ENCODE data around the gene SYNDIG1L.

Gene SYNDIG1L

DNA sequence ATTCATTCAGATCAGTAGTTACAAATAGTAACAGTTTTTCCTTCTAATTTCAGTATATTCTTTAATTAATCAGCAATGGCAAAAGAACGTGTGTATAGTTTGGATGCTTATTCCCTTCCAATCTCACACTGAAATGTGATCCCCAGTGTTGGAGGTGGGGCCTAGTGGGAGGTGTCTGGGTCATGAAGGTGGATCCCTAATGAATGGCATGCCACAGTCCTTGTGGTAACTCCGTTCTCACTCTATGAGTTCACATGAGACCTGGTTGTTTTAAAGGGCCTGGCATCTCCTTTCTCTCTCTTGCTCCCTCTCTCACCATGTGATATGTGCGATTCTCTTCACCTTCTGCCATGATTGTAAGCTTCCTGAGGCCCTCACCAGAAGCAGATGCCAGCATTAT is 18.9 kb upstream of the SYNDIG1L start:
- no peak overlapping the region for H3K4me3 ChIP-seq (ENCODE audit: low read length)
- no peak for DNase-seq (ENCODE audit: low read depth)
- TF ChIP-seq CTCF (conservative IDR thresholded peaks at IDR 0.05; ENCODE audit: low read length): no peak

DNA sequence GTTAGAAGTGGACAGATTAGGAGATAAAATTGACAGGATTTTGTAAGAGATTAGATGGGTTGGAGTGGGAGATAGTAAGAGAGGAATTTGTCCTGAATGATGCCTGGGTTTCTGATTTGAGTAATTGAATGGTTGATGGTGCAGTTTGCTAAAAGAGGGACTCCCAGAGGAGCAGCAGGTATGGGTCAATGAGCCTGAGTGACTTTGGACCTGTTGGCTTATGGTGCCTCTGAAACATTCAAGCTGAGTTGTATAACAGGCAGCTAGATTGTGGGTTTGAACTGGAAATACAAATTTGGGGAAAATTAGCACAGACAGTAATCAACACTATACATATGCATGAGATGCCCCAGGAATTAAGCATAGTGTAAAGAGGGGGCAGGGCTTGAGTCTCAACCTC is 16.7 kb upstream of the SYNDIG1L start:
- DNase-seq (ENCODE audit: low read depth): no peak
- H3K4me3 ChIP-seq (ENCODE audit: low read length): no peak overlapping the region
- no peak for TF ChIP-seq CTCF (conservative IDR thresholded peaks at IDR 0.05; ENCODE audit: low read length)

GRCh38 chr14:74441113-74441512 is 15.1 kb upstream of the SYNDIG1L start:
- TF ChIP-seq CTCF (conservative IDR thresholded peaks at IDR 0.05; ENCODE audit: low read length): no peak
- no peak overlapping the region for H3K4me3 ChIP-seq (ENCODE audit: low read length)
- DNase-seq (ENCODE audit: low read depth): no peak

DNA sequence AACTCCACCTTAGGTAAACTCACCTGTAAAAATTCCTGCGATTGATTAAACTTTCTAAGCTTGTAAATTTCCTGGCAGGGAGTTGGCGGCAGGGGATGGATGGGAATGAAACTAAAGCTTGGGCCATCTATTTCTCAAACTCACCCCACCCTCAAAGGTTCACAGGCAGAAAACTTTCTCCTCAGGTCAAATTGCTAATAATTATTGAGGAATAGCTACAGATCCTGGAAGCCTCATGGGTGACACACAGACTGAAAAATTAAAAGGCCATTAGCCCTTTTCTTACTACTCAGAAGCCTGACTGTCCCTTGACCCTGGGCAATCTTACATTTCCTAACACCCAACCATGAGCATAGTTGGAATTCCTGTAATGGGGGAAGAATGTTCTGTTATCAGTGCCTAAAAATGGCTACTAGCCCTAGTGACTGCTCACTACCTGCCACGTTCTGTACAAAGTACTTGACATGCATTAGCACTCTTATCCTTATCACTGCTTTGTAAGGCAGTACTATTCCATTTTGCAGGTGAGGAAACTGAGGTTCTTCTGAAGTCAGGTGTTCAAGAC is 12.4 kb upstream of the SYNDIG1L start:
- H3K4me3 ChIP-seq (ENCODE audit: low read length): no peak overlapping the region
- no peak for DNase-seq (ENCODE audit: low read depth)
- no peak for TF ChIP-seq CTCF (conservative IDR thresholded peaks at IDR 0.05; ENCODE audit: low read length)

DNA sequence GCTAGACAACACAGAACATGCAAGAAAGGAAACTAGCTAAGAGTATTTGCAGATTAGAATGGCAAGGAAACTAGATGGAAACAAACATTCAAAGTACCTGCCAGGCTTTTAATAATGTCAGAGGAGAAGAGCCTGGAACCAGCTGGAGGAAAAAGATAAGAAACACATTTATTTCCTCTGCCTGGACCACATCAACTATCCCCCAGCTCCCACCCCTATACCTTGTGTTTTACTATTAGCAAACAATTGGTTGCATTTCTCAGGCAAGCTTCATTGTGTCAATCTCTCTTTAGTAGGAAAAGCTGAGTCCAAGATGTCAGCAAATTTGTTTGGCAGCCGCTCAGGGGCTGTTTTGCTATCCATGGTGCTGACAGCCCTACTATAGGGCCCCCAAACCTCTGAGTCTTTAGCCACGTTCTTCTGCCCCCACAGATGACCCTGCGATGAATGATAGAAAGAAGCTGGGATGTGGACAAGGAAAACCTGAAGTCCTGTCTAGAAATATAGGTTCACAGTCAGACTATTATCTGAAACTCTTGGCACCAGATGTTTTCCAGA is 11.6 kb upstream of the SYNDIG1L start:
- no peak for TF ChIP-seq CTCF (conservative IDR thresholded peaks at IDR 0.05; ENCODE audit: low read length)
- DNase-seq (ENCODE audit: low read depth): no peak
- no peak overlapping the region for H3K4me3 ChIP-seq (ENCODE audit: low read length)

- TF ChIP-seq CTCF (conservative IDR thresholded peaks at IDR 0.05; ENCODE audit: low read length): no peak
- H3K4me3 ChIP-seq (ENCODE audit: low read length): no peak overlapping the region
- no peak for DNase-seq (ENCODE audit: low read depth)
These were observed 8.3 kb upstream of the SYNDIG1L start for GRCh38 chr14:74434294-74434693.

DNA sequence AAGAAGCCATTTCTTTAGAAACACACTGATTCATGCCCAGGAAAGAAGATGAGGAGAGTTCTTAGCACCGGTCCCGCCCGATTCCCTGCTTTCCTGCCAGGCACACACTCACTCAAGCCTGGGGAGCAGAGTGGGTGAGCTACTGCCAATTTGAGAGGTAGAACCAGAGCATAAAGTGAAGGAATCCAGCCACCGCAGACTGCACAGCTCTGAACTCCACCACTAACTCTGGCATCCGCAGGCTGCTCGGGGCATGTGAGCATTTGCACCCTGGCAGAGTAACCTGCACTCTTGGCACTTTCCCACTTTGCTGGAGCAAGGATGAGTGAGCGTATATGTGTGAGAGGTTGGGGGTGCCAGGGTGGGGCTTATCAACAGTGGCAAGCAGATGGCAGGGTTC is 4.0 kb upstream of the SYNDIG1L start:
- DNase-seq (ENCODE audit: low read depth): no peak
- no peak overlapping the region for H3K4me3 ChIP-seq (ENCODE audit: low read length)
- no peak for TF ChIP-seq CTCF (conservative IDR thresholded peaks at IDR 0.05; ENCODE audit: low read length)
